CD4-positive, CD25-positive, alpha-beta regulatory T cell (primary cell): ENCODE results near the gene CDH23. TPM values are rescaled to one million over a fixed set of nuclear protein-coding genes. Genes with fewer than 3 reads are reported as not detected.

Experiments
- ATAC-seq, 2 donors: fragments of 150-1000 bp; cut with Tn5 transposase; one replicate each; pipeline ENCODE4 v1.10.0; 2021; ENCODE audit warnings: low read depth in 2 of 2, moderate number of reproducible peaks in 2 of 2, moderate library complexity in 1 of 2
- DNase-seq, 3 donors: peaks; one replicate each; pipeline versions ENCODE4 v3.0.0 to v3.0.0-alpha.2; 2012 to 2022; ENCODE audit warnings: mixed read lengths in 1 of 3
- H3K27ac ChIP-seq: one replicate; pipeline ENCODE4 v1.7.0; 2013; ENCODE audit warnings: mild to moderate bottlenecking, low read length; ENCODE audit not compliant: insufficient read depth, poor library complexity, severe bottlenecking
- H3K27me3 ChIP-seq: one replicate; pipeline ENCODE4 v1.7.0; 2013; ENCODE audit warnings: low read length; ENCODE audit not compliant: control insufficient read depth, insufficient read depth
- H3K36me3 ChIP-seq: one replicate; pipeline ENCODE4 v1.7.0; 2013; ENCODE audit warnings: mild to moderate bottlenecking, low read length, moderate library complexity; ENCODE audit not compliant: control insufficient read depth, insufficient read depth
- H3K4me1 ChIP-seq: 2 replicates; pipeline ENCODE4 v1.7.0; 2013; ENCODE audit warnings: mild to moderate bottlenecking, low read length; ENCODE audit not compliant: insufficient read depth, control insufficient read depth, poor library complexity, severe bottlenecking
- H3K4me3 ChIP-seq: one replicate; pipeline ENCODE4 v1.7.0; 2013; ENCODE audit warnings: low read depth, mild to moderate bottlenecking, low read length, moderate library complexity
- H3K9me3 ChIP-seq, 2 experiments: 1 replicate in 1 of 2; 2 replicates in 1 of 2; pipeline ENCODE4 v1.7.0; 2013; ENCODE audit warnings: low read length in 2 of 2, mild to moderate bottlenecking in 1 of 2, moderate library complexity in 1 of 2; ENCODE audit not compliant: control insufficient read depth in 2 of 2
- H3K27ac Mint-ChIP-seq, 3 donors: one replicate each; pipeline ENCODE4 v1.8.0; 2020 to 2022; ENCODE audit warnings: mild to moderate bottlenecking in 3 of 3, mixed read lengths in 3 of 3, moderate library complexity in 2 of 3
- H3K27me3 Mint-ChIP-seq: one replicate; pipeline ENCODE4 v1.8.0; 2022; ENCODE audit warnings: mild to moderate bottlenecking, mixed read lengths
- H3K36me3 Mint-ChIP-seq: one replicate; pipeline ENCODE4 v1.8.0; 2020; ENCODE audit warnings: mixed read lengths
- H3K4me1 Mint-ChIP-seq, 4 donors: one replicate each; pipeline ENCODE4 v1.8.0; 2020 to 2022; ENCODE audit warnings: mixed read lengths in 4 of 4, mild to moderate bottlenecking in 1 of 4
- H3K4me3 Mint-ChIP-seq, 4 donors: one replicate each; pipeline ENCODE4 v1.8.0; 2020 to 2022; ENCODE audit warnings: mild to moderate bottlenecking in 4 of 4, mixed read lengths in 4 of 4, moderate library complexity in 3 of 4
- H3K9me3 Mint-ChIP-seq, 7 donors: one replicate each; pipeline ENCODE4 v1.8.0; 2020 to 2022; ENCODE audit warnings: mixed read lengths in 7 of 7, mild to moderate bottlenecking in 3 of 7, moderate library complexity in 2 of 7
- polyA plus RNA-seq, 4 donors: library from polyadenylated mRNA; unstranded; fragments of 300-500 nt; fragmentation: Illumina TruSeq; gene quantifications; one replicate each; pipeline ENCODE4 v1.2.3, GENCODE V29; 2021
- total RNA-seq: library from RNA; stranded (reverse); gene quantifications from one replicate; pipeline ENCODE4 v1.2.3, GENCODE V29; 2022

CDH23 gene
- total and polyA plus RNA-seq, 5 donors from 2014 or later: 0.17 to 5.6 (median 1.1) TPM

DNA sequence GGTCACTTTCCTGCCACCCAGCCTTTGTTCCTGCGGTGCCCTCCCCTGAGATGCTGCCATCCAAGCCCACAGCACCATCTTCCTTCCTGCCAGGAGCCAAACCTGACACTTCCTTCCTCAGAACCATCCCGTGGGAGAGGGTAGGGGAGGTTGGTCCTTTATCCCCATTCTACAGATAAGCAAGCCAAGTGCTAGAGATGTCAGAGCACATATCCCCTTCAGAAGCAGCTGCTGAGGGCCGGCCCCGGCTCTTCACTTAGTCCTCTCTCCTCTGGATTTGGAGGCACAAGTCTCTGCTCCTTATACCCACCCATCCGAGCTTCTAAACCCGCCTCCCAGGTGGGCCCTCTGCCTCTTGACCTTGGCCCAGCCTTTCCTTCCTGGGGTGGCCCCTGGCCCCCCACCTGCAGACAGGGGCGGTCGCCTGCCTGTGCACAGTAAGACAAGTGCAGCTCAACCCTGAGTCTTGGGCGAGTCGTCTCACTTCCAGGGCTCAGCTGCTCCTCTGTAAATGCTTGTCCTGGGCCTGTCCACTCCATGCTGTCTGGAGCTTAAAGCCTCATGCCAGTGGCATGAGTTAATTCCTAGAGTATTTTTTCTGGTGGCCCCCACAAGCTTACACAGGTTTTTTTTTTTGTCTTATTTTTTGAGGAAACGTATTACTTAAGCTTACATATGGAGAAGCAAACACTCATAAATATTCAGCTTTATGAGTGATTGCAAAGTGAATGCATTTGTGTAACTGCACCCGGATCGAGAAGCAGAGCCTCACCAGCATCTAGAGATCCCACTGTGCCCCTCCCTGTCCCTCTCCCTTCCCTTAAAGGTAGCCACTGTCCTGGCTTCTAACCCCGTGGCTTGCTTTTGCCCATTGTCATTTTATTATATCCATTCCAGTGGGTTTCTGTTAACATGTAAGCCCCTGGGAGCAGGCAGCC is 125.1 kb downstream of the CDH23 start:
- H3K4me1 Mint-ChIP-seq: no peaks in the 10 kb centered on the region
- no peaks in the 10 kb centered on the region for H3K9me3 Mint-ChIP-seq
- no peak for DNase-seq
- Histone ChIP-seq H3K27ac (no peak overlapping the region), H3K27me3 (no peaks in the 10 kb centered on the region), H3K4me3 (no peak overlapping the region), H3K36me3 (no peaks in the 10 kb centered on the region), H3K9me3 (no peaks in the 10 kb centered on the region), H3K4me1 (no peaks in the 10 kb centered on the region)
- peaks cover 11% of the 10 kb centered on the region for H3K27me3 Mint-ChIP-seq
- no peak for ATAC-seq
- no peak overlapping the region for H3K4me3 Mint-ChIP-seq
- no peaks in the 10 kb centered on the region for H3K36me3 Mint-ChIP-seq
- H3K27ac Mint-ChIP-seq: no peak overlapping the region

GRCh38 chr10:71522442-71523144 is 125.9 kb downstream of the CDH23 start:
- Histone ChIP-seq H3K27me3 (no peaks in the 10 kb centered on the region), H3K4me3 (no peak overlapping the region), H3K27ac (no peak overlapping the region), H3K9me3 (no peaks in the 10 kb centered on the region), H3K4me1 (no peaks in the 10 kb centered on the region), H3K36me3 (no peaks in the 10 kb centered on the region)
- ATAC-seq (no peak), DNase-seq (no peak)
- H3K4me3 Mint-ChIP-seq: no peak overlapping the region
- peaks cover 11% of the 10 kb centered on the region for H3K27me3 Mint-ChIP-seq
- H3K27ac Mint-ChIP-seq: no peak overlapping the region
- no peaks in the 10 kb centered on the region for H3K9me3 Mint-ChIP-seq
- H3K4me1 Mint-ChIP-seq: no peaks in the 10 kb centered on the region
- no peaks in the 10 kb centered on the region for H3K36me3 Mint-ChIP-seq

GRCh38 chr10:71523756-71524155 is 127.0 kb downstream of the CDH23 start:
- DNase-seq: no peak
- H3K4me1 Mint-ChIP-seq: no peaks in the 10 kb centered on the region
- ATAC-seq: no peak
- Histone ChIP-seq H3K36me3 (no peaks in the 10 kb centered on the region), H3K27me3 (no peaks in the 10 kb centered on the region), H3K4me3 (no peak overlapping the region), H3K9me3 (no peaks in the 10 kb centered on the region), H3K4me1 (no peaks in the 10 kb centered on the region), H3K27ac (no peak overlapping the region)
- no peak overlapping the region for H3K27ac Mint-ChIP-seq
- H3K36me3 Mint-ChIP-seq: no peaks in the 10 kb centered on the region
- no peak overlapping the region for H3K4me3 Mint-ChIP-seq
- peaks cover 11% of the 10 kb centered on the region for H3K27me3 Mint-ChIP-seq
- H3K9me3 Mint-ChIP-seq: peaks cover 0 to 3% (median 0%) of the 10 kb centered on the region in 7 donors

DNA sequence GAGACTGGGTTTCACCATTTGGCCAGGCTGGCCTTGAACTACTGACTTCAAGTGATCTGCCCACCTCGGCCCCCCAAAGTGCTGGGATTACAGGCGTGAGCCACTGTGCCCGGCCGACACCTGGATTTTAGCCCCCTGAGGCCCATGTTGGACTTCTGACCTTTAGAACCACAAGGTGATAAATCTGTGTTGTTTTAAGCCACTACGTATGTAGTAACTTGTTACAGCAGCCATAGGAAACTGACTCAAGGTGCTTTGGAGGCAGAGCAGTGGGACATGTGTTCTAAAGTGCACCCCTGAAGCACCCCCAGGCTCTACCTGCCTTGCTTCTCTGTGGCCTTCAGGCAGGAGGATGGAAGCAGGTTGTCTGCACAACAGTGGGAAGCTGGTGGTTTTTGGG is 128.4 kb downstream of the CDH23 start:
- Mint-ChIP-seq H3K36me3 (no peaks in the 10 kb centered on the region), H3K27me3 (peaks cover 11% of the 10 kb centered on the region), H3K4me1 (no peaks in the 10 kb centered on the region), H3K4me3 (no peak overlapping the region), H3K27ac (no peak overlapping the region), H3K9me3 (peaks cover 0 to 3% (median 0%) of the 10 kb centered on the region in 7 donors)
- no peaks in the 10 kb centered on the region for H3K9me3 ChIP-seq
- ATAC-seq (no peak), DNase-seq (no peak)
- no peaks in the 10 kb centered on the region for H3K36me3 ChIP-seq
- H3K4me3 ChIP-seq: no peak overlapping the region
- H3K4me1 ChIP-seq: no peaks in the 10 kb centered on the region
- H3K27me3 ChIP-seq: no peaks in the 10 kb centered on the region
- H3K27ac ChIP-seq: no peak overlapping the region

DNA sequence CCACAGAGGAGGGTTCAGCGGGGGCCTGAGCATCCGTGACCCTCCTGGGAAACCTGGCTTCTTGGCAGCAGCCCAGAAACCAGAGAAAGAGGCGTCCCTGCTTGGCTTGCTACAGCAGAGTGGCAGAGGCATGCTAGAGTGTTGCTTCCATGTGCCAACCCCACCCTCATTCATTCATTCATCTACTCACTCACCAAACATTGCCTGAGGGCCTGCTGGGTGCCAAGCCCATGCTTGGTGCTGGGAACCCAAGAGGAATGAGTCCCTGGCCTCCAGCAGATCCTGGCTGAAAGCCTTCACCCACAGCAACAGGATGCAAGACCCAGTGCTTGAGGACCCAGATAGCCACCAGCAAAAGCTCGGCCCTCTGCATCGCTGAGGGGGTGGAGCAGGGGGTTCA is 129.0 kb downstream of the CDH23 start:
- H3K4me1 Mint-ChIP-seq: no peaks in the 10 kb centered on the region
- Histone ChIP-seq H3K36me3 (no peaks in the 10 kb centered on the region), H3K9me3 (no peaks in the 10 kb centered on the region), H3K4me3 (no peak overlapping the region), H3K4me1 (no peaks in the 10 kb centered on the region), H3K27ac (no peak overlapping the region), H3K27me3 (no peaks in the 10 kb centered on the region)
- H3K27me3 Mint-ChIP-seq: peaks cover 11% of the 10 kb centered on the region
- DNase-seq (no peak), ATAC-seq (no peak)
- H3K36me3 Mint-ChIP-seq: no peaks in the 10 kb centered on the region
- no peak overlapping the region for H3K27ac Mint-ChIP-seq
- H3K9me3 Mint-ChIP-seq: peaks cover 0 to 3% (median 0%) of the 10 kb centered on the region in 7 donors
- no peak overlapping the region for H3K4me3 Mint-ChIP-seq

DNA sequence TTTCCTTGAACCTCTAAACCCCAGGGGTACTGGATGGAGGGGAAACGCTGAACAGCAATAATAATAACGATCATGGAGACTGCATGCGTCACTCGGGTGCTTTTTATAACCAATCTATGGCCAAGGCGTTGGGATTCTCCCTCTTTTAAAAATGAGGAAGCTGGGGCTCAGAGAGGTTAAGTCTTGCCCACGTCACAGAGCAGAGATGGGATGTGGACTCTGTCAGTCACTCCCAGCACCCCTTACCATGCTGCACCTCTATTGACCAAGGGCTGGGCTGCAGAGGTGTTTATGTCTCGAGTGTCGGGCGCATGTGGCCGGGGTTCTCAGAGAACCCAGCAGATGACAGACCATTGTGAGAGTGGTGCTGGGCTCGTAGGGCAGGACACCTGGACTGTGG is 129.9 kb downstream of the CDH23 start:
- no peak overlapping the region for H3K27ac ChIP-seq
- Mint-ChIP-seq H3K36me3 (no peaks in the 10 kb centered on the region), H3K4me3 (no peak overlapping the region), H3K27ac (no peak overlapping the region), H3K27me3 (peaks cover 11% of the 10 kb centered on the region), H3K4me1 (peaks cover 0 to 7% (median 1%) of the 10 kb centered on the region in 4 donors), H3K9me3 (peaks cover 0 to 3% (median 0%) of the 10 kb centered on the region in 7 donors)
- no peak for DNase-seq
- no peak overlapping the region for H3K4me3 ChIP-seq
- no peaks in the 10 kb centered on the region for H3K9me3 ChIP-seq
- H3K36me3 ChIP-seq: no peaks in the 10 kb centered on the region
- no peaks in the 10 kb centered on the region for H3K27me3 ChIP-seq
- no peak for ATAC-seq
- no peaks in the 10 kb centered on the region for H3K4me1 ChIP-seq

- Histone ChIP-seq H3K9me3 (no peaks in the 10 kb centered on the region), H3K4me1 (no peaks in the 10 kb centered on the region), H3K27me3 (no peaks in the 10 kb centered on the region), H3K27ac (no peak overlapping the region), H3K36me3 (no peaks in the 10 kb centered on the region), H3K4me3 (no peak overlapping the region)
- DNase-seq: no peak
- H3K27ac Mint-ChIP-seq: no peak overlapping the region
- H3K4me3 Mint-ChIP-seq: no peak overlapping the region
- H3K36me3 Mint-ChIP-seq: no peaks in the 10 kb centered on the region
- peaks cover 0 to 3% (median 0%) of the 10 kb centered on the region in 7 donors for H3K9me3 Mint-ChIP-seq
- ATAC-seq: no peak
- H3K4me1 Mint-ChIP-seq: peaks cover 0 to 9% (median 1%) of the 10 kb centered on the region in 4 donors
- H3K27me3 Mint-ChIP-seq: peaks cover 11% of the 10 kb centered on the region
Measured at GRCh38 chr10:71527135-71527534, 130.4 kb downstream of the CDH23 start.
